Tibial artery (tissue), 4 donors: ENCODE results near the gene MAST4.

Experiments used
- DNase-seq, 2 donors: peaks; one replicate each; pipeline ENCODE4 v3.0.0-alpha.2; 2019
- H3K27ac ChIP-seq, 2 donors: fragments of 200-600 bp; sonication (generic) in 1 of 2; 1 replicate in 1 of 2; 2 replicates in 1 of 2; pipeline ENCODE4 v1.5.1; 2018 to 2019; ENCODE audit warnings: mild to moderate bottlenecking in 1 of 2
- H3K27me3 ChIP-seq, 2 donors: fragments of 200-600 bp; sonication (generic) in 1 of 2; one replicate each; pipeline versions ENCODE4 v1.5.1 to v1.6.0; 2016 to 2019
- H3K36me3 ChIP-seq, 3 donors: fragments of 200-600 bp; sonication (generic) in 2 of 3; one replicate each; pipeline ENCODE4 v1.5.1; 2016 to 2019; ENCODE audit warnings: mild to moderate bottlenecking in 2 of 3
- H3K4me1 ChIP-seq, 4 donors: fragments of 200-600 bp; sonication (generic) in 2 of 4; 1 replicate in 3 of 4; 2 replicates in 1 of 4; pipeline ENCODE4 v1.5.1; 2016 to 2019
- H3K4me3 ChIP-seq, 2 donors: fragments of 200-600 bp; sonication (generic) in 1 of 2; 1 replicate in 1 of 2; 2 replicates in 1 of 2; pipeline ENCODE4 v1.5.1; 2018 to 2019; ENCODE audit warnings: mild to moderate bottlenecking in 2 of 2
- H3K9me3 ChIP-seq, 3 donors: fragments of 200-600 bp; sonication (generic) in 1 of 3; one replicate each; pipeline ENCODE4 v1.5.1; 2016 to 2019
- CTCF ChIP-seq, 2 experiments: fragments of 200-600 bp in 1 of 2; fragments of 450-650 bp in 1 of 2; IDR thresholded peaks; one replicate each; pipeline ENCODE4 v1.5.1; 2017 to 2019; ENCODE audit warnings: antibody characterized with exemption in 2 of 2, mild to moderate bottlenecking in 1 of 2, moderate library complexity in 1 of 2
- intact Hi-C: fragments of 100-400 bp; cut with DNase I; formaldehyde crosslinking; loops from one replicate; pipeline ENCODE4 v1.15.0; 2023; ENCODE audit warnings: low total_unique reads

Gene MAST4

GRCh38 chr5:66652818-66653217 is 56.6 kb downstream of the MAST4 start:
- DNase-seq = no peak
- no peak for TF ChIP-seq CTCF (IDR thresholded peaks at IDR 0.05)
- Histone ChIP-seq H3K4me1 (peaks cover 0 to 11% (median 0%) of the 10 kb centered on the region in 4 donors), H3K9me3 (no peaks in the 10 kb centered on the region), H3K4me3 (no peak overlapping the region), H3K27me3 (no peaks in the 10 kb centered on the region), H3K36me3 (no peaks in the 10 kb centered on the region), H3K27ac (no peak overlapping the region)
- intact Hi-C loops = no loop called here

DNA sequence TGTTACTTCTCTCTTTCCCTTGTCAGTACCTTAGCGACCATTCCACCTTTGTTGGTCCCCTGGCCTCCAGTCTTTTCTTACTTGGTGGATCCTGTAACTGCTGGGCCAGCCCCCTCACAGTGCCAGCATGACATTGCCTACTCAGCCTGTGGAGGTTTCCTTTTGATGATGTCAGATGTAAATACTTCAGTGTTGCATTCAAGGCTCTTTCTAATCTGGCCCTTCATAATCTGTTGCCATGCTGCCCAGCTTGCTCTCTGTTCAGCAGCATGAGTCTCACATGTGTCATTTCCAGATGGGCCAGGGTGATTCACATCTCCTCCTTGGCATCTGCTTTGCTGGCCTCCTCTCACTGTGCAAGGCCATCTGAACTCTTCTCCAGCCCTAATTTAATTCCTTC is 57.1 kb downstream of the MAST4 start:
- no peaks in the 10 kb centered on the region for H3K27me3 ChIP-seq
- peaks cover 0 to 6% (median 0%) of the 10 kb centered on the region in 4 donors for H3K4me1 ChIP-seq
- no peak for DNase-seq
- TF ChIP-seq CTCF (IDR thresholded peaks at IDR 0.05) = no peak
- intact Hi-C loops = no loop called here
- H3K9me3 ChIP-seq = no peaks in the 10 kb centered on the region
- H3K4me3 ChIP-seq = no peak overlapping the region
- H3K27ac ChIP-seq = no peak overlapping the region
- H3K36me3 ChIP-seq = no peaks in the 10 kb centered on the region

DNA sequence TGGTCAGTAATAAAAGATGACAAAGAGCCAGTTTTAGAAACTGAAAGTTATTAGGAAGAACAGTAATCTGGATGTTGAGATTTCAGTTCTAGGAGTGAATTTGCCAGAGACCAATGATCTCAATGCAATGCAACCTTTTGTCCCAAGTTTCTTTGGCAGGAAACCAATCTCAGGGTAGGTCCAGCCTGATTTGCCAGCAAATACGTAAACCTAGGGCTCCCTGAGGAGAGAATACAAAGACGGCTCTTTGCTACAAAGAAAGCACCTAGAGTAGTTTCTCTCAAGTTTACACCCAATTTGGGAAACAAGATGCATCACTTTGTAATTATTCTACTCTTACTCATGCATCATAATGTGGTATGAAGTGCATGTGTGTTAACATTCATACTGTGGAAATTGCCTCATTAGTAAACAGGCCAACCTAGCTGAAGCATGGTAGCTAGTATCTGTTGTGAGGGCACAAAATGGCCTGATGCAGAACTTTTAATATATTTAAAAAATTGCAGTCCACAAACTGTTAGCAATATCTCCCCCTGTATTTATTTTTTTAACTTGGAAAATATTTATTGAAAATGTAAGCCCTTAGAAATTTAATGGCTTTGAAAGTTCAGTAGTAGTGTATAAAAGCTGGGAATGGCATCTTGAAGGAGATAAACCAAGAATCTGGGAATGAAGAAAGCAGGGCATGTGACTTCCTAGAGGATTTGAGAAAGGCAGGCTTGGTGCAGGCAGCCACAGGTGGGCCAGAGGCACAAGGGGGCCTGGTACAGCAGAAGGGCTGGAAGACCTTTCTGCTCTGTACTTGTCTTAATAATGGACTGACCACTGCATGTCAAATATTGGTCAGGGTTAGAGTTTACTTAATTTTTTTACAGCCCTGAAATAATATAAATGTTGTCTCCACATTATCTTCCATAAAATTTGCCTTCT is 59.5 kb downstream of the MAST4 start:
- Histone ChIP-seq H3K27ac (no peak overlapping the region), H3K4me3 (no peak overlapping the region), H3K4me1 (no peaks in the 10 kb centered on the region), H3K36me3 (no peaks in the 10 kb centered on the region), H3K27me3 (no peaks in the 10 kb centered on the region), H3K9me3 (no peaks in the 10 kb centered on the region)
- intact Hi-C loops = no loop called here
- no peak for DNase-seq
- no peak for TF ChIP-seq CTCF (IDR thresholded peaks at IDR 0.05)

GRCh38 chr5:66658516-66658915 is 62.3 kb downstream of the MAST4 start:
- Histone ChIP-seq H3K4me3 (no peak overlapping the region), H3K4me1 (peaks cover 0 to 11% (median 4%) of the 10 kb centered on the region in 4 donors), H3K9me3 (no peaks in the 10 kb centered on the region), H3K36me3 (no peaks in the 10 kb centered on the region), H3K27me3 (no peaks in the 10 kb centered on the region), H3K27ac (no peak overlapping the region)
- intact Hi-C loops = no loop called here
- no peak for TF ChIP-seq CTCF (IDR thresholded peaks at IDR 0.05)
- DNase-seq = no peak

DNA sequence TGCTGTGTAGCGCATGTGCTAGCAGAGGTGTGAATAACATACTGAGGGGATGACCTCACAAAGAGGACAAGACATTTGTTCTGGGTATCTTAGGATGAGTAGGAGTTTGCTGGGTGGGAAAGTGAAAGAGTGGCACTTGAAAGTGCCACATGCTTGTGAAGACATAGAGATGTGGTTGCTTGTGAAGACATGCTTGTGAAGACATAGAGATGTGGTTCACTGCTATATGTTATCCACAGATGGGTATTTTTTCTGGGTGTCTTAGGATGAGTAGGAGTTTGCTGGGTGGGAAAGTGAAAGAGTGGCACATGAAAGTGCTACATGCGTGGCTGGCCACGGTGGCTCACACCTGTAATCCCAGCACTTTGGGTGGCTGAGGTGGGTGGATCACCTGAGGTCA is 63.6 kb downstream of the MAST4 start:
- Histone ChIP-seq H3K4me1 (peaks cover 0 to 11% (median 4%) of the 10 kb centered on the region in 4 donors), H3K27me3 (no peaks in the 10 kb centered on the region), H3K36me3 (no peaks in the 10 kb centered on the region), H3K27ac (no peak overlapping the region), H3K4me3 (no peak overlapping the region), H3K9me3 (no peaks in the 10 kb centered on the region)
- TF ChIP-seq CTCF (IDR thresholded peaks at IDR 0.05) = no peak
- intact Hi-C loops = no loop called here
- DNase-seq = no peak
